ENCODE measurements around the gene PKP4.
"Not testable (repeated sequence)": the region's sequence is repeated elsewhere in the genome, so short reads cannot be mapped to it uniquely, and the experiment has no call there.

Gene PKP4

GRCh38 chr2:158695305-158695704, 238.6 kb downstream of the PKP4 start:
- H3K9ac ChIP-seq = no peak overlapping the region
- H2AFZ ChIP-seq (ENCODE audit: low read depth) = no peak overlapping the region
- no peaks in the 10 kb centered on the region for H3K4me1 ChIP-seq (ENCODE audit: low read depth, poor library complexity, severe bottlenecking)
- no peak for TF ChIP-seq CTCF (conservative IDR thresholded peaks at IDR 0.05; ENCODE audit: low read depth, low read length)
- no peak overlapping the region for H3K4me2 ChIP-seq
- no peak overlapping the region for H3K27ac ChIP-seq
- H4K20me1 ChIP-seq (ENCODE audit: insufficient read depth) = no peaks in the 10 kb centered on the region
- H3K4me3 ChIP-seq (IDR thresholded peaks at IDR 0.05; ENCODE audit: insufficient read depth, low read depth, low read length) = no peak overlapping the region
- H3K36me3 ChIP-seq (ENCODE audit: insufficient read depth) = no peaks in the 10 kb centered on the region
- H3K27me3 ChIP-seq (ENCODE audit: insufficient read depth, low read depth) = no peaks in the 10 kb centered on the region
- H3K79me2 ChIP-seq (ENCODE audit: insufficient read depth, low read depth) = no peaks in the 10 kb centered on the region

GRCh38 chr2:158695744-158696143, 239.0 kb downstream of the PKP4 start:
- H3K4me3 ChIP-seq (IDR thresholded peaks at IDR 0.05; ENCODE audit: insufficient read depth, low read depth, low read length); H3K27me3 ChIP-seq (ENCODE audit: insufficient read depth, low read depth); H3K9ac ChIP-seq; H3K79me2 ChIP-seq (ENCODE audit: insufficient read depth, low read depth); H3K36me3 ChIP-seq (ENCODE audit: insufficient read depth); H3K4me1 ChIP-seq (ENCODE audit: low read depth, poor library complexity, severe bottlenecking); H2AFZ ChIP-seq (ENCODE audit: low read depth); H4K20me1 ChIP-seq (ENCODE audit: insufficient read depth); H3K27ac ChIP-seq; H3K4me2 ChIP-seq: not testable (repeated sequence)

GRCh38 chr2:158699323-158699722, 242.6 kb downstream of the PKP4 start:
- Histone ChIP-seq H3K27me3 (ENCODE audit: insufficient read depth, low read depth) (no peaks in the 10 kb centered on the region), H3K79me2 (ENCODE audit: insufficient read depth, low read depth) (no peaks in the 10 kb centered on the region), H3K36me3 (ENCODE audit: insufficient read depth) (no peaks in the 10 kb centered on the region), H3K4me3 (IDR thresholded peaks at IDR 0.05; ENCODE audit: insufficient read depth, low read depth, low read length) (no peak overlapping the region), H3K27ac (no peak overlapping the region), H3K4me1 (ENCODE audit: low read depth, poor library complexity, severe bottlenecking) (no peaks in the 10 kb centered on the region), H3K9ac (no peak overlapping the region), H3K4me2 (no peak overlapping the region), H4K20me1 (ENCODE audit: insufficient read depth) (no peaks in the 10 kb centered on the region), H2AFZ (ENCODE audit: low read depth) (no peak overlapping the region)
- TF ChIP-seq CTCF (conservative IDR thresholded peaks at IDR 0.05; ENCODE audit: low read depth, low read length) = no peak

GRCh38 chr2:158701101-158701500, 244.3 kb downstream of the PKP4 start:
- Histone ChIP-seq H2AFZ (ENCODE audit: low read depth) (no peak overlapping the region), H3K27ac (no peak overlapping the region), H3K36me3 (ENCODE audit: insufficient read depth) (no peaks in the 10 kb centered on the region), H4K20me1 (ENCODE audit: insufficient read depth) (no peaks in the 10 kb centered on the region), H3K79me2 (ENCODE audit: insufficient read depth, low read depth) (no peaks in the 10 kb centered on the region), H3K4me2 (no peak overlapping the region), H3K9ac (no peak overlapping the region), H3K4me1 (ENCODE audit: low read depth, poor library complexity, severe bottlenecking) (no peaks in the 10 kb centered on the region), H3K4me3 (IDR thresholded peaks at IDR 0.05; ENCODE audit: insufficient read depth, low read depth, low read length) (no peak overlapping the region), H3K27me3 (ENCODE audit: insufficient read depth, low read depth) (no peaks in the 10 kb centered on the region)
- TF ChIP-seq CTCF (conservative IDR thresholded peaks at IDR 0.05; ENCODE audit: low read depth, low read length) = no peak

GRCh38 chr2:158702740-158703139, 246.0 kb downstream of the PKP4 start:
- H3K27ac ChIP-seq = no peak overlapping the region
- no peak overlapping the region for H3K4me3 ChIP-seq (IDR thresholded peaks at IDR 0.05; ENCODE audit: insufficient read depth, low read depth, low read length)
- H3K9ac ChIP-seq = no peak overlapping the region
- H3K79me2 ChIP-seq (ENCODE audit: insufficient read depth, low read depth) = no peaks in the 10 kb centered on the region
- H3K4me2 ChIP-seq = no peak overlapping the region
- H3K4me1 ChIP-seq (ENCODE audit: low read depth, poor library complexity, severe bottlenecking) = no peaks in the 10 kb centered on the region
- H3K36me3 ChIP-seq (ENCODE audit: insufficient read depth) = no peaks in the 10 kb centered on the region
- no peaks in the 10 kb centered on the region for H3K27me3 ChIP-seq (ENCODE audit: insufficient read depth, low read depth)
- TF ChIP-seq CTCF (conservative IDR thresholded peaks at IDR 0.05; ENCODE audit: low read depth, low read length) = no peak
- no peak overlapping the region for H2AFZ ChIP-seq (ENCODE audit: low read depth)
- no peaks in the 10 kb centered on the region for H4K20me1 ChIP-seq (ENCODE audit: insufficient read depth)

GRCh38 chr2:158704724-158705465, 248.1 kb downstream of the PKP4 start:
- H3K4me3 ChIP-seq (IDR thresholded peaks at IDR 0.05; ENCODE audit: insufficient read depth, low read depth, low read length); H3K27ac ChIP-seq: not testable (repeated sequence)

More at GRCh38 chr2:158704724-158705465, 248.1 kb downstream of the PKP4 start:
- not testable (repeated sequence) for H4K20me1 ChIP-seq (ENCODE audit: insufficient read depth); H3K4me1 ChIP-seq (ENCODE audit: low read depth, poor library complexity, severe bottlenecking); H3K27me3 ChIP-seq (ENCODE audit: insufficient read depth, low read depth); H3K9ac ChIP-seq; H3K79me2 ChIP-seq (ENCODE audit: insufficient read depth, low read depth); H3K4me2 ChIP-seq; H2AFZ ChIP-seq (ENCODE audit: low read depth); H3K36me3 ChIP-seq (ENCODE audit: insufficient read depth)
